H1 (cell line): Measurements from ENCODE around the gene FHIT. TPM values are rescaled to one million over a fixed set of nuclear protein-coding genes. Genes with fewer than 3 reads are reported as not detected.

ENCODE experiments used
- ATF3 ChIP-seq: IDR thresholded peaks from 2 replicates; pipeline ENCODE4 v1.6.1; 2011; ENCODE audit warnings: low read depth, mild to moderate bottlenecking, low read length; ENCODE audit not compliant: insufficient read depth
- KDM1A ChIP-seq: fragments of 200-600, 300-600 bp; sonication (generic); IDR thresholded peaks from 2 replicates; pipeline ENCODE4 v1.7.1; 2016; ENCODE audit warnings: mild to moderate bottlenecking, low read length, borderline replicate concordance
- RBBP5 ChIP-seq: IDR thresholded peaks from 2 replicates; pipeline ENCODE4 v1.7.1; 2012; ENCODE audit warnings: low read depth, mild to moderate bottlenecking, inconsistent platforms, low read length, moderate library complexity, borderline replicate concordance
- SAP30 ChIP-seq: fragments of 300-600 bp; sonication (generic); IDR thresholded peaks from 2 replicates; pipeline ENCODE4 v1.7.1; 2012; ENCODE audit warnings: low read length, moderate library complexity, mild to moderate bottlenecking, inconsistent platforms; ENCODE audit not compliant: insufficient read depth, insufficient replicate concordance
- SIX5 ChIP-seq: IDR thresholded peaks from 2 replicates; pipeline ENCODE4 v1.6.1; 2011; ENCODE audit warnings: mild to moderate bottlenecking, low read depth, low read length
- polyA plus RNA-seq, 7 experiments: library from polyadenylated mRNA; depleted of rRNA in 3 of 7; stranded (reverse) in 5 of 7; unstranded in 2 of 7; fragments of >200 nt in 5 of 7; fragments of 200-250 nt in 2 of 7; gene quantifications; 1 replicate in 5 of 7; 2 replicates in 1 of 7; 4 replicates in 1 of 7; pipeline versions ENCODE4 v1.2.1 to v1.2.3, GENCODE V29; 2011 to 2013; ENCODE audit warnings: missing spikeins in 2 of 7, mixed read lengths in 2 of 7
- total RNA-seq: library from RNA; stranded (reverse); fragmentation: NEBNext Ultra II Directional; extraction: Animal tissue kit (Norgen Biotek cat#: 25700); gene quantifications from 2 replicates; pipeline ENCODE4 v1.2.1, GENCODE V29; 2021

Gene FHIT
- total and polyA plus RNA-seq, 2 of the 8 experiments (the other 6 are each of a cell fraction or from before 2014, with no cell fraction given), result 1.2 to 3.2 TPM

- TF ChIP-seq RBBP5, result no peak
- no peak for TF ChIP-seq SAP30
- TF ChIP-seq SIX5, result no peak
- TF ChIP-seq KDM1A, result no peak
- no peak for TF ChIP-seq ATF3
Measured at GRCh38 chr3:61081554-61081953, 169.7 kb downstream of the FHIT start (continued).
